ENCODE data around the gene TLX2. TPM values are rescaled to one million over a fixed set of nuclear protein-coding genes. Genes with fewer than 3 reads are reported as not detected.

The TLX2 gene
- total RNA-seq, 2 donors from 2014 or later: 1.4 to 2.4 TPM

- Mint-ChIP-seq H3K27ac (no peak overlapping the region), H3K27me3 (ENCODE audit: low read depth) (no peaks in the 10 kb centered on the region), H3K4me1 (ENCODE audit: low read depth) (peaks cover 21% of the 10 kb centered on the region), H3K4me3 (no peak overlapping the region), H3K36me3 (ENCODE audit: insufficient read depth in 2 of 2) (peaks cover 2 to 17% of the 10 kb centered on the region in 2 donors), H3K9me3 (no peaks in the 10 kb centered on the region)
- ATAC-seq (replicated peaks in 1 of 2) (no peak), DNase-seq (no peak)
Observed at GRCh38 chr2:74486141-74486540, 28.1 kb upstream of the TLX2 start.

GRCh38 chr2:74488643-74489481 is 25.4 kb upstream of the TLX2 start:
- no peak overlapping the region for H3K4me3 Mint-ChIP-seq
- no peak for ATAC-seq (replicated peaks in 1 of 2)
- H3K27me3 Mint-ChIP-seq (ENCODE audit: low read depth): no peaks in the 10 kb centered on the region
- DNase-seq: no peak
- H3K4me1 Mint-ChIP-seq (ENCODE audit: low read depth): peaks cover 11% of the 10 kb centered on the region
- no peaks in the 10 kb centered on the region for H3K9me3 Mint-ChIP-seq
- H3K36me3 Mint-ChIP-seq (ENCODE audit: insufficient read depth in 2 of 2): peaks cover 4 to 12% of the 10 kb centered on the region in 2 donors
- peak overlapping the region; percentile 6 for H3K27ac Mint-ChIP-seq

- H3K36me3 Mint-ChIP-seq (ENCODE audit: insufficient read depth in 2 of 2): peaks cover 4 to 12% of the 10 kb centered on the region in 2 donors
- no peak overlapping the region for H3K4me3 Mint-ChIP-seq
- no peak for DNase-seq
- H3K27me3 Mint-ChIP-seq (ENCODE audit: low read depth): no peaks in the 10 kb centered on the region
- H3K9me3 Mint-ChIP-seq: no peaks in the 10 kb centered on the region
- no peak for ATAC-seq (replicated peaks in 1 of 2)
- no peak overlapping the region for H3K27ac Mint-ChIP-seq
- peaks cover 4% of the 10 kb centered on the region for H3K4me1 Mint-ChIP-seq (ENCODE audit: low read depth)
Observed at GRCh38 chr2:74489906-74490305, 24.3 kb upstream of the TLX2 start.

- H3K36me3 Mint-ChIP-seq (ENCODE audit: insufficient read depth in 2 of 2): peaks cover 2 to 5% of the 10 kb centered on the region in 2 donors
- DNase-seq: no peak
- no peak for ATAC-seq (replicated peaks in 1 of 2)
- H3K27ac Mint-ChIP-seq: no peak overlapping the region
- H3K9me3 Mint-ChIP-seq: no peaks in the 10 kb centered on the region
- no peaks in the 10 kb centered on the region for H3K4me1 Mint-ChIP-seq (ENCODE audit: low read depth)
- H3K27me3 Mint-ChIP-seq (ENCODE audit: low read depth): no peaks in the 10 kb centered on the region
- no peak overlapping the region for H3K4me3 Mint-ChIP-seq
Observed at GRCh38 chr2:74491648-74492544, 22.4 kb upstream of the TLX2 start.

GRCh38 chr2:74493546-74493945 is 20.7 kb upstream of the TLX2 start:
- peaks cover 2 to 8% of the 10 kb centered on the region in 2 donors for H3K36me3 Mint-ChIP-seq (ENCODE audit: insufficient read depth in 2 of 2)
- DNase-seq (no peak), ATAC-seq (replicated peaks in 1 of 2) (no peak)
- H3K9me3 Mint-ChIP-seq: no peaks in the 10 kb centered on the region
- peaks cover 13% of the 10 kb centered on the region for H3K4me1 Mint-ChIP-seq (ENCODE audit: low read depth)
- H3K27me3 Mint-ChIP-seq (ENCODE audit: low read depth): peaks cover 13% of the 10 kb centered on the region
- no peak overlapping the region for H3K4me3 Mint-ChIP-seq
- H3K27ac Mint-ChIP-seq: no peak overlapping the region

GRCh38 chr2:74495440-74495839 is 18.8 kb upstream of the TLX2 start:
- Mint-ChIP-seq H3K27ac (no peak overlapping the region), H3K4me3 (no peak overlapping the region), H3K36me3 (ENCODE audit: insufficient read depth in 2 of 2) (peaks cover 2 to 5% of the 10 kb centered on the region in 2 donors), H3K9me3 (no peaks in the 10 kb centered on the region), H3K4me1 (ENCODE audit: low read depth) (peaks cover 21% of the 10 kb centered on the region), H3K27me3 (ENCODE audit: low read depth) (peaks cover 29% of the 10 kb centered on the region)
- ATAC-seq (replicated peaks in 1 of 2) (no peak), DNase-seq (no peak)

GRCh38 chr2:74496997-74497776 is 17.1 kb upstream of the TLX2 start:
- Mint-ChIP-seq H3K27me3 (ENCODE audit: low read depth) (peaks cover 46% of the 10 kb centered on the region), H3K4me3 (peak overlapping the region; percentile 83 to 93), H3K27ac (no peak overlapping the region), H3K36me3 (ENCODE audit: insufficient read depth in 2 of 2) (peaks cover 2 to 3% of the 10 kb centered on the region in 2 donors), H3K4me1 (ENCODE audit: low read depth) (peaks cover 28% of the 10 kb centered on the region), H3K9me3 (no peaks in the 10 kb centered on the region)
- DNase-seq: no peak
- no peak for ATAC-seq (replicated peaks in 1 of 2)

- no peak overlapping the region for H3K27ac Mint-ChIP-seq
- H3K4me1 Mint-ChIP-seq (ENCODE audit: low read depth): peaks cover 30% of the 10 kb centered on the region
- H3K36me3 Mint-ChIP-seq (ENCODE audit: insufficient read depth in 2 of 2): peaks cover 2 to 3% of the 10 kb centered on the region in 2 donors
- H3K27me3 Mint-ChIP-seq (ENCODE audit: low read depth): peaks cover 54% of the 10 kb centered on the region
- DNase-seq: peak; percentile 34 to 52
- no peaks in the 10 kb centered on the region for H3K9me3 Mint-ChIP-seq
- ATAC-seq (replicated peaks in 1 of 2): peak; percentile 31 to 57
- peak overlapping the region; percentile 83 to 93 for H3K4me3 Mint-ChIP-seq
Observed at GRCh38 chr2:74497777-74498499, 16.3 kb upstream of the TLX2 start.

GRCh38 chr2:74498500-74499266 is 15.6 kb upstream of the TLX2 start:
- Mint-ChIP-seq H3K9me3 (no peaks in the 10 kb centered on the region), H3K27ac (peak overlapping the region; percentile 56), H3K27me3 (ENCODE audit: low read depth) (peaks cover 57% of the 10 kb centered on the region), H3K36me3 (ENCODE audit: insufficient read depth in 2 of 2) (peaks cover 0 to 3% of the 10 kb centered on the region in 2 donors), H3K4me3 (peak overlapping the region; percentile 83 to 93), H3K4me1 (ENCODE audit: low read depth) (peaks cover 36% of the 10 kb centered on the region)
- ATAC-seq (replicated peaks in 1 of 2) (peak; percentile 72 to 74), DNase-seq (peak; percentile 54 to 55)

GRCh38 chr2:74499267-74499939 is 14.8 kb upstream of the TLX2 start, which contains the start of gene LBX2:
LBX2 (minus strand) TSS chr2:74499603; CDS start chr2:74499537, 66 bp downstream.
- peak; percentile 48 to 51 for DNase-seq
- H3K4me1 Mint-ChIP-seq (ENCODE audit: low read depth): peaks cover 43% of the 10 kb centered on the region
- H3K27me3 Mint-ChIP-seq (ENCODE audit: low read depth): peaks cover 64% of the 10 kb centered on the region
- H3K36me3 Mint-ChIP-seq (ENCODE audit: insufficient read depth in 2 of 2): peaks cover 0 to 5% of the 10 kb centered on the region in 2 donors
- H3K27ac Mint-ChIP-seq: peak within 1 kb of the TSS; percentile 56
- peak within 1 kb of the TSS; percentile 83 to 93 for H3K4me3 Mint-ChIP-seq
- peak; percentile 14 to 26 for ATAC-seq (replicated peaks in 1 of 2)
- H3K9me3 Mint-ChIP-seq: no peaks in the 10 kb centered on the region

- ATAC-seq (replicated peaks in 1 of 2): no peak
- DNase-seq: no peak
- H3K4me3 Mint-ChIP-seq: peak overlapping the region in 1 of 2 donors; percentile 93
- peaks cover 49% of the 10 kb centered on the region for H3K4me1 Mint-ChIP-seq (ENCODE audit: low read depth)
- H3K27me3 Mint-ChIP-seq (ENCODE audit: low read depth): peaks cover 70% of the 10 kb centered on the region
- H3K27ac Mint-ChIP-seq: no peak overlapping the region
- H3K36me3 Mint-ChIP-seq (ENCODE audit: insufficient read depth in 2 of 2): peaks cover 3 to 10% of the 10 kb centered on the region in 2 donors
- no peaks in the 10 kb centered on the region for H3K9me3 Mint-ChIP-seq
Observed at GRCh38 chr2:74499940-74500577, 14.2 kb upstream of the TLX2 start.
